MM.1S (cell line): ENCODE measurements around the gene WHRN.

Experiments used
- DNase-seq: peaks from one replicate; pipeline ENCODE4 v3.0.0-alpha.2; 2015
- H2AFZ ChIP-seq: fragments of 300-600 bp; sonication (generic); 2 replicates; pipeline ENCODE4 v1.6.0; 2016; ENCODE audit warnings: antibody characterized with exemption, low read length
- H3F3A ChIP-seq: fragments of 300-600 bp; sonication (generic); 2 replicates; pipeline ENCODE4 v1.6.1; 2016; ENCODE audit warnings: mild to moderate bottlenecking, antibody characterized with exemption, low read length, moderate library complexity, mixed read lengths; ENCODE audit not compliant: insufficient read depth
- H3K27ac ChIP-seq: fragments of 300-600 bp; sonication (generic); 2 replicates; pipeline ENCODE4 v1.5.1; 2016; ENCODE audit warnings: mild to moderate bottlenecking, low read length
- H3K27me3 ChIP-seq: fragments of 300-600 bp; sonication (generic); replicated peaks from 2 replicates; pipeline ENCODE4 v1.6.0; 2016; ENCODE audit warnings: low read length; ENCODE audit not compliant: insufficient read depth
- H3K36me3 ChIP-seq: fragments of 300-600 bp; sonication (generic); replicated peaks from 2 replicates; pipeline ENCODE4 v1.6.1; 2016; ENCODE audit warnings: mild to moderate bottlenecking, low read length, mixed read lengths; ENCODE audit not compliant: insufficient read depth
- H3K4me1 ChIP-seq: fragments of 300-600 bp; sonication (generic); 2 replicates; pipeline ENCODE4 v1.6.1; 2016; ENCODE audit warnings: low read length, mixed read lengths
- H3K4me2 ChIP-seq: fragments of 300-600 bp; sonication (generic); 2 replicates; pipeline ENCODE4 v1.6.0; 2016; ENCODE audit warnings: low read depth, low read length
- H3K4me3 ChIP-seq: fragments of 300-600 bp; sonication (generic); 2 replicates; pipeline ENCODE4 v1.5.1; 2016; ENCODE audit warnings: low read length, mixed read lengths
- H3K79me2 ChIP-seq: fragments of 300-600 bp; sonication (generic); 2 replicates; pipeline ENCODE4 v1.6.1; 2016; ENCODE audit warnings: mixed run types, low read length, mixed read lengths
- H3K9ac ChIP-seq: fragments of 300-600 bp; sonication (generic); 2 replicates; pipeline ENCODE4 v1.6.1; 2016; ENCODE audit warnings: low read length, mixed read lengths
- H3K9me2 ChIP-seq: fragments of 300-600 bp; sonication (generic); replicated peaks from 2 replicates; pipeline ENCODE4 v1.6.1; 2016; ENCODE audit warnings: mild to moderate bottlenecking, low read length, mixed read lengths; ENCODE audit not compliant: insufficient read depth
- H3K9me3 ChIP-seq: fragments of 300-600 bp; sonication (generic); replicated peaks from 2 replicates; pipeline ENCODE4 v1.6.1; 2016; ENCODE audit warnings: mild to moderate bottlenecking, low read length, mixed read lengths; ENCODE audit not compliant: insufficient read depth
- H4K20me1 ChIP-seq: fragments of 300-600 bp; sonication (generic); 2 replicates; pipeline ENCODE4 v1.6.1; 2016; ENCODE audit warnings: mild to moderate bottlenecking, low read length, moderate library complexity, mixed read lengths; ENCODE audit not compliant: insufficient read depth
- EZH2 ChIP-seq: fragments of 300-600 bp; sonication (generic); optimal IDR thresholded peaks from 2 replicates; pipeline ENCODE3; 2017; ENCODE audit warnings: low read depth, mild to moderate bottlenecking, antibody characterized with exemption, low read length, mixed read lengths
- EZH2phosphoT487 ChIP-seq: fragments of 300-600 bp; sonication (generic); IDR thresholded peaks from 2 replicates; pipeline ENCODE4 v1.6.1; 2018; ENCODE audit warnings: antibody characterized with exemption, low read length
- TF ChIP-seq, protein P1 (sequence below): fragments of 300-600 bp; sonication (generic); IDR thresholded peaks from 2 replicates; pipeline ENCODE4 v1.5.1; 2016; ENCODE audit warnings: antibody characterized with exemption, low read length, mixed read lengths

The WHRN gene

DNA sequence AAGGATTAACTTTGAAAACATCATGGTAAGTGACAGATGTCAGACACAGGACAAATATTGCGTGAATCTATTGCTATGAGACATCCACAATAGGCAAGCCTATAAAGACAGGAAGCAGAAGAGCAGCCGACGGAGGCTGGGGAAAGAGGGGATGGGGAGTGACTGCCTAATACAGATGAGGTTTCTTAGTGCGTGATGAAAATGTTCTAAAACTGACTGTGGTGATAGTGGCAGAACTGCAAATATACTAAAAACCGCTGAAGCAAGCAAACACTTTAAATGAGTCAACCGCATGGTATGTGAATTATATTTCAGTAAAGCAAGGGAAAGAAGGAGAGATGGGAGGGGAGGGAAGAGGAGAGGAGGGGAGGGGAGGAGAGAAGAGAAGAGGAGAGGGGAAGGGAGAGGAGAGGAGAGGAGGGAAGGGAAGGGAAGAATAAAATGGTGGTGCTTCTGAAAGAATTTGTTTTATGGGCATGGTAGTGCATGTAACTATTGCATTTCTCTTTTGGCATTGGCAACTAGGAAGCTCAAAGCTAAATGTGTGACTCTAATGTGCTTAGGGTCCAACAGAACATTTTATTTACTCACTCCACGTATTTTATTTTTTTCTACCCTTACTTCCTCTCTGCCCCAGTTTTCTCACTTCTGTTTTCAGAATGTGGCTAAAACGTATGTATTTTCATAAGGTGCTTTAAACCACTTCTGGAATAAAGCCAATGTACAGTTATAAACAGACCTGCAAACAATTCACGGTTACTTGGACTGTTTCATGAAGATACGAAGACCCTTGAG lies 138.7 kb downstream of the WHRN start:
- Histone ChIP-seq H3K4me3 (peak overlapping the region; percentile 19; the same call in 1 of the 2 replicates), H3K36me3 (peaks cover 23% of the 10 kb centered on the region), H3K4me1 (peaks cover 80% of the 10 kb centered on the region), H3K9me3 (no peaks in the 10 kb centered on the region), H3K27ac (peak overlapping the region; percentile 97), H3K4me2 (peak overlapping the region; percentile 48), H3F3A (peaks cover 39% of the 10 kb centered on the region), H3K9ac (peak overlapping the region; percentile 67), H4K20me1 (no peaks in the 10 kb centered on the region), H3K27me3 (no peaks in the 10 kb centered on the region), H2AFZ (no peak overlapping the region), H3K79me2 (peaks cover 74% of the 10 kb centered on the region), H3K9me2 (no peaks in the 10 kb centered on the region)
- peak; percentile 75 for DNase-seq
- TF ChIP-seq, protein P1, sequence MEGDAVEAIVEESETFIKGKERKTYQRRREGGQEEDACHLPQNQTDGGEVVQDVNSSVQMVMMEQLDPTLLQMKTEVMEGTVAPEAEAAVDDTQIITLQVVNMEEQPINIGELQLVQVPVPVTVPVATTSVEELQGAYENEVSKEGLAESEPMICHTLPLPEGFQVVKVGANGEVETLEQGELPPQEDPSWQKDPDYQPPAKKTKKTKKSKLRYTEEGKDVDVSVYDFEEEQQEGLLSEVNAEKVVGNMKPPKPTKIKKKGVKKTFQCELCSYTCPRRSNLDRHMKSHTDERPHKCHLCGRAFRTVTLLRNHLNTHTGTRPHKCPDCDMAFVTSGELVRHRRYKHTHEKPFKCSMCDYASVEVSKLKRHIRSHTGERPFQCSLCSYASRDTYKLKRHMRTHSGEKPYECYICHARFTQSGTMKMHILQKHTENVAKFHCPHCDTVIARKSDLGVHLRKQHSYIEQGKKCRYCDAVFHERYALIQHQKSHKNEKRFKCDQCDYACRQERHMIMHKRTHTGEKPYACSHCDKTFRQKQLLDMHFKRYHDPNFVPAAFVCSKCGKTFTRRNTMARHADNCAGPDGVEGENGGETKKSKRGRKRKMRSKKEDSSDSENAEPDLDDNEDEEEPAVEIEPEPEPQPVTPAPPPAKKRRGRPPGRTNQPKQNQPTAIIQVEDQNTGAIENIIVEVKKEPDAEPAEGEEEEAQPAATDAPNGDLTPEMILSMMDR: no peak
- TF ChIP-seq EZH2phosphoT487: no peak
- no peak for TF ChIP-seq EZH2

GRCh38 chr9:114365194-114365593 lies 140.1 kb downstream of the WHRN start:
- Histone ChIP-seq H4K20me1 (no peaks in the 10 kb centered on the region), H3K79me2 (peaks cover 73% of the 10 kb centered on the region), H3F3A (peaks cover 39% of the 10 kb centered on the region), H3K36me3 (peaks cover 32% of the 10 kb centered on the region), H3K4me2 (no peak overlapping the region), H3K4me3 (no peak overlapping the region), H3K27me3 (no peaks in the 10 kb centered on the region), H2AFZ (no peak overlapping the region), H3K9me3 (no peaks in the 10 kb centered on the region), H3K27ac (peak overlapping the region; percentile 11; the same call in 1 of the 2 replicates), H3K9ac (no peak overlapping the region), H3K4me1 (peaks cover 67% of the 10 kb centered on the region), H3K9me2 (no peaks in the 10 kb centered on the region)
- TF ChIP-seq, protein P1: no peak
- TF ChIP-seq EZH2 (no peak), EZH2phosphoT487 (no peak)
- DNase-seq: no peak

GRCh38 chr9:114364134-114365041 lies 140.9 kb downstream of the WHRN start:
- H3K27me3 ChIP-seq: no peaks in the 10 kb centered on the region
- no peak for DNase-seq

More at GRCh38 chr9:114364134-114365041, 140.9 kb downstream of the WHRN start:
- peaks cover 36% of the 10 kb centered on the region for H3F3A ChIP-seq
- no peak overlapping the region for H3K9ac ChIP-seq
- H3K9me2 ChIP-seq: no peaks in the 10 kb centered on the region
- H3K79me2 ChIP-seq: peaks cover 72% of the 10 kb centered on the region
- H3K4me3 ChIP-seq: no peak overlapping the region
- no peak for TF ChIP-seq EZH2
- peaks cover 59% of the 10 kb centered on the region for H3K4me1 ChIP-seq
- peak overlapping the region; percentile 11; the same call in 1 of the 2 replicates for H3K27ac ChIP-seq
- peaks cover 38% of the 10 kb centered on the region for H3K36me3 ChIP-seq
- no peak overlapping the region for H2AFZ ChIP-seq
- H3K9me3 ChIP-seq: no peaks in the 10 kb centered on the region
- no peaks in the 10 kb centered on the region for H4K20me1 ChIP-seq
- no peak overlapping the region for H3K4me2 ChIP-seq
